Endodermal cell (in vitro differentiated cells): Measurements from ENCODE around the gene UCKL1. TPM values are rescaled to one million over a fixed set of nuclear protein-coding genes. Genes with fewer than 3 reads are reported as not detected.
"Not testable (repeated sequence)": the region's sequence is repeated elsewhere in the genome, so short reads cannot be mapped to it uniquely, and the experiment has no call there.

Experiments
- DNase-seq: peaks from one replicate; pipeline ENCODE4 v3.0.0-alpha.2; 2017
- H3K27ac ChIP-seq: 2 replicates; pipeline ENCODE4 v1.5.1; 2013; ENCODE audit warnings: mild to moderate bottlenecking, low read depth, low read length, moderate library complexity
- H3K27me3 ChIP-seq: 2 replicates; pipeline ENCODE4 v1.6.1; 2013; ENCODE audit warnings: mild to moderate bottlenecking, low read length, moderate library complexity; ENCODE audit not compliant: insufficient read depth, control insufficient read depth, poor library complexity, severe bottlenecking
- H3K36me3 ChIP-seq: 2 replicates; pipeline ENCODE4 v1.7.0; 2013; ENCODE audit warnings: mild to moderate bottlenecking, low read length, moderate library complexity; ENCODE audit not compliant: control insufficient read depth, insufficient read depth
- H3K4me1 ChIP-seq: one replicate; pipeline ENCODE4 v1.7.0; 2013; ENCODE audit warnings: low read length; ENCODE audit not compliant: control insufficient read depth, insufficient read depth
- H3K4me3 ChIP-seq: 2 replicates; pipeline ENCODE4 v1.5.1; 2013; ENCODE audit warnings: mild to moderate bottlenecking, low read length, moderate library complexity
- H3K9ac ChIP-seq: 2 replicates; pipeline ENCODE4 v1.6.1; 2013; ENCODE audit warnings: mild to moderate bottlenecking, low read length, moderate library complexity; ENCODE audit not compliant: poor library complexity, severe bottlenecking; ENCODE audit errors: extremely low read depth
- H3K9me3 ChIP-seq: 2 replicates; pipeline ENCODE4 v1.6.1; 2013; ENCODE audit warnings: mild to moderate bottlenecking, low read length, moderate library complexity; ENCODE audit not compliant: control insufficient read depth
- H3K27ac Mint-ChIP-seq: 2 replicates; pipeline ENCODE4 v1.8.0; 2020; ENCODE audit warnings: mixed read lengths
- H3K27me3 Mint-ChIP-seq: 2 replicates; pipeline ENCODE4 v1.8.0; 2021; ENCODE audit warnings: mild to moderate bottlenecking, mixed read lengths; ENCODE audit not compliant: insufficient read depth
- H3K36me3 Mint-ChIP-seq: 2 replicates; pipeline ENCODE4 v1.8.0; 2020; ENCODE audit warnings: low read depth, mixed read lengths
- H3K4me1 Mint-ChIP-seq: 2 replicates; pipeline ENCODE4 v1.8.0; 2020; ENCODE audit warnings: mixed read lengths
- H3K4me3 Mint-ChIP-seq: 2 replicates; pipeline ENCODE4 v1.8.0; 2020; ENCODE audit warnings: mild to moderate bottlenecking, moderate library complexity, mixed read lengths
- H3K9me3 Mint-ChIP-seq: 2 replicates; pipeline ENCODE4 v1.8.0; 2020; ENCODE audit warnings: mild to moderate bottlenecking, mixed read lengths
- CTCF ChIP-seq: fragments of 200-600 bp; sonication (generic); conservative IDR thresholded peaks from 2 replicates; pipeline ENCODE4 v1.5.0; 2021; ENCODE audit warnings: antibody characterized with exemption, mild to moderate bottlenecking
- WGBS, 2 experiments: methylation state at CpG; one replicate each; pipeline versions ENCODE4 v1.1.5 to v1.1.7; 2013; ENCODE audit warnings: missing lambda C conversion rate in 2 of 2, mixed read lengths in 1 of 2; ENCODE audit not compliant: insufficient coverage in 1 of 2, insufficient read length in 1 of 2; 5-methylcytosine and 5-hydroxymethylcytosine counted together
- total RNA-seq, 2 donors: library from RNA; stranded (reverse); fragmentation: NEBNext Ultra II Directional in 1 of 2; extraction: Animal tissue kit (Norgen Biotek cat#: 25700) in 1 of 2; gene quantifications; 2 replicates in 1 of 2; 3 replicates in 1 of 2; pipeline ENCODE4 v1.2.1, GENCODE V29; 2021

UCKL1 gene
- total RNA-seq, 2 donors from 2014 or later: 36.5 to 47.8 TPM

GRCh38 chr20:63919130-63919529, 37.1 kb downstream of the UCKL1 start:
- no peak for TF ChIP-seq CTCF
- Histone ChIP-seq H3K27ac (no peak overlapping the region), H3K27me3 (no peaks in the 10 kb centered on the region), H3K4me3 (no peak overlapping the region), H3K9me3 (peaks cover 23% of the 10 kb centered on the region), H3K4me1 (no peaks in the 10 kb centered on the region), H3K9ac (no peak overlapping the region), H3K36me3 (peaks cover 11% of the 10 kb centered on the region)
- DNase-seq: no peak
- Mint-ChIP-seq H3K27me3 (no peaks in the 10 kb centered on the region), H3K4me1 (no peaks in the 10 kb centered on the region), H3K27ac (no peak overlapping the region), H3K4me3 (no peak overlapping the region), H3K36me3 (peaks cover 41% of the 10 kb centered on the region), H3K9me3 (peaks cover 27% of the 10 kb centered on the region)
- 97 to 98% methylated on average over 10 to 13 of the region's 19 CpGs for WGBS, 2 experiments

DNA sequence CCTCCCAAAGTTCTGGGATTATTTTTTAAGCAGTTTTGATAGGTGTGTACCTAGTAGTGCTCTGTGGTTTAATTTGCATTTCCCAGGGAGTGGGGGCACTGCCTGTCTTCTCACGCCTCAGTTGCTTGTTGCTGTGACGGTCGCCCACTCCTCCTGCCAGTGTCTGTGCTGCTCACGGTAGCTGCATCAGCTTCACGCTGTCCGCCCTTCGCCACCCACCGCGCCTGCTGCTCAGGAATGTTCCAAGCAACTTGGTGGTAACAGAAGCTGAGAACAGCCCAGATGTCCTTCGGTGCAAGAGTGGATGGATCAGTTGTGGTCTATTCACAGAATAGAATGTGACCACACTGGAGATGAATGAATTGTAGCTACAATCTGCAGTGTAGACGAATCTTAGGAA, 38.4 kb downstream of the UCKL1 start:
- H3K27ac Mint-ChIP-seq: no peak overlapping the region
- H3K27me3 ChIP-seq: no peaks in the 10 kb centered on the region
- TF ChIP-seq CTCF: no peak

DNA sequence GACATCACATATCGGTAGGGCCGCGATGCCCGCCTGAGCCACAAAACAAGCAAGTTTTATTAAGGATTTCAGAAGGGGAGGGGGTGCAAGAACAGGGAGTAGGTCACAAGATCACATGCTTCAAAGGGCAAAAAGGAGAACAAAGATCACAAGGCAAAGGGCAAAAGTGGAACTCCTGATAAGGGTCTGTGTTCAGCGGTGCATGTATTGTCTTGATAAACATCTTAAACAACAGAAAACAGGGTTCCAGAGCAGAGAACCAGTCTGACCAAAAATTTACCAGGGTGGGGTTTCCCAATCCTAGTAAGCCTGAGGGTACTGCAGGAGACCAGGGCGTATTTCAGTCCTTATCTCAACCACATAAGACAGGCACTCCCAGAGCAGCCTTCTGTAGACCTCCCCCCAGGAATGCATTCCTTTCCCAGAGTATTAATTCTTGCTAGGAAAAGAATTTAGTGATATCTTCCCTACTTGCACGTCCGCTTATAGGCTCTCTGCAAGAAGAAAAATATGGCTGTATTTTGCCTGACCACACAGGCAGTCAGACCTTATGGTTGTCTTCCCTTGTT, 39.8 kb downstream of the UCKL1 start:
- not testable (repeated sequence) for DNase-seq, H3K27ac Mint-ChIP-seq, H3K27me3 Mint-ChIP-seq, H3K27me3 ChIP-seq, H3K4me1 ChIP-seq, H3K4me3 ChIP-seq, H3K27ac ChIP-seq, H3K36me3 ChIP-seq, H3K4me3 Mint-ChIP-seq, H3K4me1 Mint-ChIP-seq, H3K9ac ChIP-seq
- WGBS, 2 experiments: 97 to 99% methylated on average over 8 of the region's 8 CpGs
- Mint-ChIP-seq H3K36me3 (peaks cover 43% of the 10 kb centered on the region), H3K9me3 (peaks cover 27% of the 10 kb centered on the region)
- H3K9me3 ChIP-seq: peaks cover 23% of the 10 kb centered on the region

More for the DNA sequence above, 38.4 kb downstream of the UCKL1 start:
- H3K27ac ChIP-seq: no peak overlapping the region
- peaks cover 11% of the 10 kb centered on the region for H3K36me3 ChIP-seq
- DNase-seq: no peak
- H3K9me3 ChIP-seq: peaks cover 23% of the 10 kb centered on the region
- H3K27me3 Mint-ChIP-seq: no peaks in the 10 kb centered on the region
- H3K4me1 Mint-ChIP-seq: peaks cover 5% of the 10 kb centered on the region
- peaks cover 27% of the 10 kb centered on the region for H3K9me3 Mint-ChIP-seq
- H3K4me3 Mint-ChIP-seq: no peak overlapping the region
- peaks cover 43% of the 10 kb centered on the region for H3K36me3 Mint-ChIP-seq
- H3K4me3 ChIP-seq: no peak overlapping the region
- no peak overlapping the region for H3K9ac ChIP-seq
- H3K4me1 ChIP-seq: no peaks in the 10 kb centered on the region
- WGBS, 2 experiments: 95 to 100% methylated on average over 3 to 11 of the region's 11 CpGs

DNA sequence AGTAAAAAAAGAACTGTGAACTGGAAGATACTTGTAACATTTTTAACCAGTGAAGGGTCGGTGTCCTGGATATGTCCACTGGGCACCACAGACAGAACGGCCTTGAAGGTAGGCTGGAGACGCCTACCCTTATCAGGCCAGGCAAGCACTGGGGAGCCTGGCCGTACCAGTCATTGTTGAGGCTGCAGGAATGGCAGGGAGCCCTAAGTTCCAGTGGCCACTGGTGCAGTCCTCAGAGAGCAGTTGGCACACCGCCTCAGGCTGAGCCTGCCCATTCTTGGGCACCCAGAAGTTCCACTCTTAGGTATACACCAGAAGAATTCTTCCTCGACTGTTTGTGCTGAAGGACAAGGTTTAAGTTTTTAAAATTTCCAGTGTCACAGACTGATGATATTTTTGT, 40.7 kb downstream of the UCKL1 start:
- H3K9me3 ChIP-seq: peaks cover 23% of the 10 kb centered on the region
- DNase-seq: no peak
- H3K27ac ChIP-seq: no peak overlapping the region
- H3K4me1 ChIP-seq: no peaks in the 10 kb centered on the region
- H3K9ac ChIP-seq: no peak overlapping the region
- H3K36me3 ChIP-seq: peaks cover 7% of the 10 kb centered on the region
- Mint-ChIP-seq H3K36me3 (peaks cover 39% of the 10 kb centered on the region), H3K4me3 (no peak overlapping the region), H3K9me3 (peaks cover 27% of the 10 kb centered on the region), H3K27me3 (no peaks in the 10 kb centered on the region), H3K27ac (no peak overlapping the region), H3K4me1 (peaks cover 9% of the 10 kb centered on the region)
- no peak overlapping the region for H3K4me3 ChIP-seq
- TF ChIP-seq CTCF: no peak
- H3K27me3 ChIP-seq: no peaks in the 10 kb centered on the region
- WGBS, 2 experiments: 95 to 100% methylated on average over 4 to 6 of the region's 6 CpGs
